Testis (tissue), 2 donors: ENCODE data around the gene IGF2R.

Source experiments
- POLR2A ChIP-seq: fragments of 450-650 bp; IDR thresholded peaks from one replicate; pipeline ENCODE4 v1.6.1; 2017; ENCODE audit warnings: antibody characterized with exemption, mild to moderate bottlenecking, moderate library complexity
- TF ChIP-seq, protein P1 (sequence below), 3 experiments: fragments of 450-650 bp in 2 of 3; fragments of 200-600 bp in 1 of 3; sonication (generic) in 1 of 3; IDR thresholded peaks; one replicate each; pipeline ENCODE4 v1.5.1; 2016 to 2019; ENCODE audit warnings: antibody characterized with exemption in 3 of 3, mild to moderate bottlenecking in 2 of 3, moderate library complexity in 1 of 3

DNA sequence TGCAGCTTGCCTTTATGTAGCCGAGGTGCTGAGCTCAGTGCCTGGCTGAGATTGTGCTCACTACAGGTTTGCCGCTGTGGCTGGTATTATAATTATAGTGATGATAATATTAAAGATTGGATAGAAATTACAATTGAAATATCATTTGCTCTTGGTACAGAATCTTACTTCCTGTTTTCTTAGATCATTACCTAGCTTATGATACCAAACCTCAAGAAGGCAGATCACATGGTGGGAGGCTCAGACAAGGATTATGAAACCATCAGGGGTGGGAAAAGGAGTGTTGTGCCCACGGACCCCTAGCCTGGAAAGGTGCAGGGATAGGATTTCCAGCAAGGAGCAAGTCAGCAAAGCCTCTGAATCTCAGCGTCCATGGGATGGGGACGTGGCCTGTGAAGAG lies 70.6 kb downstream of the IGF2R start:
- TF ChIP-seq, protein P1, sequence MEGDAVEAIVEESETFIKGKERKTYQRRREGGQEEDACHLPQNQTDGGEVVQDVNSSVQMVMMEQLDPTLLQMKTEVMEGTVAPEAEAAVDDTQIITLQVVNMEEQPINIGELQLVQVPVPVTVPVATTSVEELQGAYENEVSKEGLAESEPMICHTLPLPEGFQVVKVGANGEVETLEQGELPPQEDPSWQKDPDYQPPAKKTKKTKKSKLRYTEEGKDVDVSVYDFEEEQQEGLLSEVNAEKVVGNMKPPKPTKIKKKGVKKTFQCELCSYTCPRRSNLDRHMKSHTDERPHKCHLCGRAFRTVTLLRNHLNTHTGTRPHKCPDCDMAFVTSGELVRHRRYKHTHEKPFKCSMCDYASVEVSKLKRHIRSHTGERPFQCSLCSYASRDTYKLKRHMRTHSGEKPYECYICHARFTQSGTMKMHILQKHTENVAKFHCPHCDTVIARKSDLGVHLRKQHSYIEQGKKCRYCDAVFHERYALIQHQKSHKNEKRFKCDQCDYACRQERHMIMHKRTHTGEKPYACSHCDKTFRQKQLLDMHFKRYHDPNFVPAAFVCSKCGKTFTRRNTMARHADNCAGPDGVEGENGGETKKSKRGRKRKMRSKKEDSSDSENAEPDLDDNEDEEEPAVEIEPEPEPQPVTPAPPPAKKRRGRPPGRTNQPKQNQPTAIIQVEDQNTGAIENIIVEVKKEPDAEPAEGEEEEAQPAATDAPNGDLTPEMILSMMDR (IDR thresholded peaks at IDR 0.05) = no peak
- TF ChIP-seq POLR2A = no peak
